Loucy (cell line): Measurements from ENCODE around the gene PNMA6E.

ENCODE experiments used
- EZH2phosphoT487 ChIP-seq: fragments of 200-600 bp; IDR thresholded peaks from 2 replicates; pipeline ENCODE4 v1.6.1; 2018; ENCODE audit warnings: antibody characterized with exemption, mild to moderate bottlenecking, moderate library complexity, borderline replicate concordance
- TF ChIP-seq, protein P1 (sequence below): fragments of 200-600 bp; sonication (generic); conservative IDR thresholded peaks from 2 replicates; pipeline ENCODE4 v1.5.1; 2014; ENCODE audit warnings: mild to moderate bottlenecking, antibody characterized with exemption, low read length

DNA sequence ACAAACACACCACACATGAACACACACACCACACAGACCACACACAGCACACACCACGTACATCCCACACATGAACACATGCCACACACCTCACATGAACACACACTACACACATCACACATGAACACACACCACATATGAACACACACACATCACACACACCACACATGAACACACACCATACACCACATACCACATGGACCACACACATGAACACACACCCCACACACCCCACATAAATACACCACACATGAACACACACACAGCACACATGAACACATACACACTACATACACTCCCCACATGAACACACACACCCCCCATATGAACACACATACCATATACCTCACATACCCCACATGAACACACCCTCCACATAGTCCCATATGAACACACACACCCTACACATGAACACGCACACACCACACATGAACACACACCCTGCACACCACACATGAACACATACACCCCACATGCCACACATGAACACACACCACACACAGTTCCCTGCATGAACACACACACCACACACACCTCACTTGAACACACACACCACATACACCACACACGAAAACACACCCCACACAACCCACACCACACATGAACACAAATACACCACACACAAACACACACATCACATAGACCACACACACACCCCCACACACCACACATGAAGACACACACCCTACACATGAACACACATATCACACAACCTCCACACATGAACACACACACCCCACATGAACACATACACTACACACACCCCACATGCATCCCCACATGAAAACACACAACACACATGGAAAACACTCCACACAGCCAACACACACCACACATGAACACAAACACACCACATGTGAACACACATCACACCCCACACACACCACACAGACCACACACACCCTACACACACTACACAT, 18.3 kb downstream of the PNMA6E start:
- TF ChIP-seq, protein P1, sequence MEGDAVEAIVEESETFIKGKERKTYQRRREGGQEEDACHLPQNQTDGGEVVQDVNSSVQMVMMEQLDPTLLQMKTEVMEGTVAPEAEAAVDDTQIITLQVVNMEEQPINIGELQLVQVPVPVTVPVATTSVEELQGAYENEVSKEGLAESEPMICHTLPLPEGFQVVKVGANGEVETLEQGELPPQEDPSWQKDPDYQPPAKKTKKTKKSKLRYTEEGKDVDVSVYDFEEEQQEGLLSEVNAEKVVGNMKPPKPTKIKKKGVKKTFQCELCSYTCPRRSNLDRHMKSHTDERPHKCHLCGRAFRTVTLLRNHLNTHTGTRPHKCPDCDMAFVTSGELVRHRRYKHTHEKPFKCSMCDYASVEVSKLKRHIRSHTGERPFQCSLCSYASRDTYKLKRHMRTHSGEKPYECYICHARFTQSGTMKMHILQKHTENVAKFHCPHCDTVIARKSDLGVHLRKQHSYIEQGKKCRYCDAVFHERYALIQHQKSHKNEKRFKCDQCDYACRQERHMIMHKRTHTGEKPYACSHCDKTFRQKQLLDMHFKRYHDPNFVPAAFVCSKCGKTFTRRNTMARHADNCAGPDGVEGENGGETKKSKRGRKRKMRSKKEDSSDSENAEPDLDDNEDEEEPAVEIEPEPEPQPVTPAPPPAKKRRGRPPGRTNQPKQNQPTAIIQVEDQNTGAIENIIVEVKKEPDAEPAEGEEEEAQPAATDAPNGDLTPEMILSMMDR: no peak
- no peak for TF ChIP-seq EZH2phosphoT487
